Activated CD8-positive, alpha-beta memory T cell treated with anti-CD3 and anti-CD28 coated beads, Interleukin-2, amount 50 U/mL, for 24 hours (primary cell): ENCODE measurements around the gene XIST.
A peak's percentile ranks its signal among the peaks of the same experiment; 100 is the strongest.
"Not testable (repeated sequence)": the region's sequence is repeated elsewhere in the genome, so short reads cannot be mapped to it uniquely, and the experiment has no call there.

Experiments used
- DNase-seq: peaks from one replicate; pipeline ENCODE4 v3.0.0-alpha.2; 2020; ENCODE audit errors: extremely low read depth

The XIST gene

DNA sequence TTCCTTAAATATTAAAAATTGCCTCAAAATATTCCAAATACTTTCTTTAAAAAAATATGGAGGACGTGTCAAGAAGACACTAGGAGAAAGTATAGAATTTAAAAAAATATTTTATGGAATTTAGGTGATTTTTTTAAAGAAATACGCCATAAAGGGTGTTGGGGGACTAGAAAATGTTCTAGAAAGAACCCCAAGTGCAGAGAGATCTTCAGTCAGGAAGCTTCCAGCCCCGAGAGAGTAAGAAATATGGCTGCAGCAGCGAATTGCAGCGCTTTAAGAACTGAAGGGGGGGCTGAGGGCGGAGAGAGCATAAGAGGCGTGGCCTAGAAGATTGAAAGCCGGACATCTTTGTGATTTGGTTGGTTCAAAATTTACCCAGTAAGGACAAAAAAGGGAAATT lies at the start of gene XIST:
Gene XIST, minus strand, starts transcription at position 248 of the 400 bp plus-strand sequence.
- no peak for DNase-seq

DNA sequence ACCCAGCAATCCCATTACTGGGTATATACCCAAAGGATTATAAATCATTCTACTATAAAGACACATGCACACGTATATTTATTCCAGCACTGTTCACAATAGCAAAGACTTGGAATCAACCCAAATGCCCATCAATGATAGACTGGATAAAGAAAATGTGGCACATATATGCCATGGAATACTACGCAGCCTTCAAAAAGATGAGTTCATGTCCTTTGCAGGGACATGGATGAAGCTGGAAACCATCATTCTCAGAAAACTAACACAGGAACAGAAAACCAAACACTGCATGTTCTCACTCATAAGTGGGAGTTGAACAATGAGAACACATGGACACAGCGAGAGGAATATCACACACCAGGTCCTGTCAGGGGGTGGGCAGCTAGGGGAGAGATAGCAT lies 45.8 kb upstream of the XIST start:
- not testable (repeated sequence) for DNase-seq

DNA sequence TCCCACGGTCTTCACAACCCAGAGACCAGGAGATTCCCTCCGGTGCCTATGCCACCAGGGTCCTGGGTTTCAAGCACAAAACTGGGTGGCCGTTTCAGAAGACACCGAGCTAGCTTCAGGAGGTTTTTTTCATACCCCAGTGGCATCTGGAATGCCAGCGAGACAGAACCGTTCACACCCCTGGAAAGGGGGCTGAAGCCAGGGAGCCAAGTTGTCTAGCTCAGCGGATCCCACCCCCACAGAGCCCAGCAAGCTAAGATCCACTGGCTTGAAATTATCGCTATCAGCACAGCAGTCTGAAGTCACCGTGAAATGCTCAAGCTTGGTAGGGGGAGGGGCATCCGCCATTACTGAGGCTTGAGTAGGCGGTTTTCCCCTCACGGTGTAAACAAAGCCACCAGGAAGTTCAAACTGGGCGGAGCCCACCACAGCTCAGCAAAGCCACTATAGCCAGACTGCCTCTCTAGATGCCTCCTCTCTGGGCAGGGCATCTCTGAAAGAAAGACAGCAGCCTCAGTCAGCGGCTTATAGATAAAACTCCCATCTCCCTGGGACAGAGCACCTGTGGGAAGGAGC lies 40.1 kb upstream of the XIST start:
- not testable (repeated sequence) for DNase-seq

DNA sequence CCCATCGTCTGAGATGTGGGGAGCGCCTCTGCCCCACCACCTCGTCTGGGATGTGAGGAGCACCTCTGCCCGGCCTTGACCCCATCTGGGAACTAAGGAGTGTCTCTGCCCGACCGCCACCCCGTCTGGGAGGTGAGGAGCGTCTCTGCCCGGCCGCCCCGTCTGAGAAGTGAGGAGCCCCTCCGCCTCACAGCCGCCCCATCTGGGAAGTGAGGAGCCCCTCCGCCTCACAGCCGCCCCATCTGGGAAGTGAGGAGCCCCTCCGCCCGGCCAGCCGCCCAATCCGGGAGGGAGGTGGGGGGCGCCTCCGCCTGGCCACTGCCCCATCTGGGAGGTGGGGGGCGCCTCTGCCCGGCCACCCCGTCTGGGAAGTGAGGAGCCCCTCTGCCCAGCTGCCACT lies 29.7 kb upstream of the XIST start:
- not testable (repeated sequence) for DNase-seq

DNA sequence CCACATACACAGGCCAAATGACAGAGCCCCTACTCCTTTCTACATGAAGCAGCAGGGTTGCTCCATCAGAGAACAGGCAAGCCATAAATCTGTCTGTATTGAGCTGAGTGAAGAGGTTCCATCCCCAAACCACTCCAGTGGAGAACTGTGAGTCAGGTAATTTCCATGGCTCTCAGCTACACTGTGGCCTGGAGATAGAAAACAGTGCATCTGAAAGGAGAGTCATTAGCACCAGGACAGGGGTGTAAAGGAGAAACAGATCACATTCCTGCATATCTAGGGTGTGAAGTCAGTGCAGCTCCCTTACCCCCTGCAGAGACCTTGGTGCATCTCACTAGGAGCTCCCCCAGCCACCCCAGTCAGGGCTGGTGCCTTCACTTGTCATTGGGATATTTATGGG lies 25.2 kb upstream of the XIST start:
- DNase-seq = no peak

DNA sequence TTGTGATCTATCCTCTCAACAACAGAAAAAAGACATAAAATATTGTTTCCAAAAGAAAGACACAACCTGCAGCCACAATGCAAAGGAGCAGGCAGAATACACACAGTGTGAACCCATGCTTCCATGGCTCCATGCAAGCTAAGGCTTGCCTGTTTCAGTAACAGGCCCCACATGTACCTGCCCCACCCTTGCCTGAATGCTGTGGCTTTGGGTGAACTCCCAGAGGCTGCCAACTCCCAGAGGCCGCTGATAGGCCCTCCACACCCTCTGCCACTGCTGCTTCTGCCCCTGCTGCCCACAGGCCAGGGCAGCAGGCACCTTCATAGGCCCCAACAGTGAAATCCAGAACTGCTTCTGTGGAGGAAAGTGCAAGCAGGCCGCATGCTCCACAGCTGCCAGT lies 24.4 kb upstream of the XIST start:
- no peak for DNase-seq

DNA sequence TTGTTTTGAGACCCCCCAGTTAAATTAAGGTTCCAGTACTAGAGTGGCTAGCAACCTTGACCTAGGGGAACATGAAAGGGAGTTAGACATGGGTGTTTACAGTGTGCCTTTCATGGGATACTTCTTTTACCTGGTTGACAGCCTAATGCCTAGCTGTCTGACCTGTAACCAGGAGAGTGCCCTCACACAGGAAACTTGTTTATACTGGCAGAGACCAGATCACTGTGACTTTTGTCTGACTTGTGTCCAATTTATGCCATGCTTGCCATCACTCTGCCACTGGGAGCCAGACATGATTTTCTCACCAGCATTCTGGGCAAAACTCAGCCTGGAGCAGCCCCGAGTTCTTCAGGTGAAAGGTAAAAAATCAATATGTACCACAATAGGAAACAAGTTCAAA lies 16.4 kb upstream of the XIST start:
- no peak for DNase-seq

DNA sequence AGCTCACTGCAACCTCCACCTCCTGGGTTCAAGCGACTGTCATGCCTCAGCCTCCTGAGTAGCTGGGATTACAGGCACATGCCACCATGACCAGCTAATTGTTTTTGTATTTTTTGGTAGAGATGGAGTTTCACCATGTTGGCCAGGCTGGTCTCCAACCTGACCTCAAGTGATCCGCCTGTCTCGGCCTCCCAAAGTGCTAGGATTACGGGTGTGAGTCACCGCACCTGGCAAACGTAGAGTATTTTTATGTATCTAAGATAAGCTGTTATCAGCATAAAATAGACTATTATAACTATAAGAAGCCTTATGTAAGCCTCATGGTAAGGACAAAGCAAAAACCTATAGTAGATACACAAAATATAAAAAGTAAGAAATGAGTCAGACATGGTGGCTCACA lies 14.6 kb upstream of the XIST start:
- DNase-seq = no peak

DNA sequence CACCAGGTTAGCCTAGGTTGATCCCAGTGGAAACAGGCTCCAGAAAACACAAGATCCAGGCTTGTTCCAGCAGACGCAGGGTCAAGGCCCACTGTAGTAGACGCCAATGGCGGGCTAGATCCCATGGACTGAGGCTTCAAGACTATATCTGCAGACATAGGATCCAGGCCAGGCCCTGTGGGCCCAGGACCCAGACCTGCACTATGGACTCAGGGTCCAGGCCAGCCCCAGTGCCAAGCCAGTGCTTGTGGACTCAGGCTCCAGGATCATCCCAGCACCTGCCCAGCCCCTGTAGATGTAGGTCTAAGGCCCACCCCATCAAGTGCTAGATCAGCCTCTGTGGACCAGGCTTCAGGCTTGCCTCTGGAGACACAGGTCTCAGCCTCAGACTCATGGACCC lies 11.3 kb upstream of the XIST start:
- no peak for DNase-seq

DNA sequence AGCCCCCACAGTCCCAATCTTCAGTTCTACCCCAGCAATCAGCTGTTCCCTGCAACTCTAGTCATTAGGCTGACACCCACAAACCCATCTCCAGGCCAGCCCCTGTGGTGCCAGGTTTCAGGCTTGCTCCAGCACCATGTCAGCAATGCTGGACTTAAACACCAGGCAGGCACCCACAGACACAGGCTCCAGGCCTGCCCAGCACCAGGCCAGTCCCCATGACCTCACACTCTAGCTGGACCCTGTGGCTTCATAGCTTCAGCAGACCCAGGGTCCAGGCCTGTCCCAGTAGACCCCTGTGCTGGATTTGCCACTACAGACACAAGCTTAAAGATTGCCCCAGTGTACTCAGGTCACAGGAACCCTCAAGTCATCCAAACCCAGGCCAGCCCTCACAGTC lies 10.8 kb upstream of the XIST start:
- no peak for DNase-seq

DNA sequence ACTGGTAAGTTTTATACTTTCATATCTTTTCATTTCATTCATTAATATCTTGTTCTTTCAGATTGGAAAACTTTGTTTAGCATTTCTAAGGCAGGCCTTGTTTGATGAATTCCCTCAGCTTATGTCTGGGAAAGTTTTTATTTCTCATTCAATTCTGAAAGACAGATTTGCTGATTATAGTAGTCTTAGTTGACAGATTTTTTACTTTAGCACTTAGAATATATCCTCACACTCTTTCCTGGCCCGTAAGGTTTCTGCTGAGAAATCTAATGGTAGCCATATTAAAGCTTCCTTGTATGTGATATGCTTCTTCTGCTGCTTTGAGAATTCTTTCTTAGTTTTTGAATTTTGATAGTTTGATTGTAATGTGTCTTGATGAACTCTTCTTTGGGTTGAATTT lies 7.1 kb upstream of the XIST start:
- no peak for DNase-seq

DNA sequence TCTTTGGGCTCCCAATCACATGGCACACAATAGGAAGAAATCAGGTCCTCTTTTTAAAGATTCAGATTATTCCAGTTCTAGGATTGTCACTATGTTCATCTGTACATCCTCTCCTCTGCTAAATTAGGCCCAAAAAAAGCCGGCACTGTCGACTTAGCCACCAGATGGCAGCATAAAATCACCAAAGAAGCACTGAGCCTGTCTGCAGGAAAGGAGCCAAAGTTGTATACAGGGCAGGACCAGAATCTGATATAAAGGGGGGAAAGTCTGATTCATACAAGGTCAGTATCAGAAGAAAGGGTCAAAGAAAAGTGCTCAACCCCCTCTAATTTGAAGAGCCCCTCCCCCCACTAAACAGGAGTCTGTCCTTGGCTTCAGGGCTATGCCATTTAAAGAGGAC lies 3.0 kb upstream of the XIST start:
- DNase-seq = peak; percentile 14

DNA sequence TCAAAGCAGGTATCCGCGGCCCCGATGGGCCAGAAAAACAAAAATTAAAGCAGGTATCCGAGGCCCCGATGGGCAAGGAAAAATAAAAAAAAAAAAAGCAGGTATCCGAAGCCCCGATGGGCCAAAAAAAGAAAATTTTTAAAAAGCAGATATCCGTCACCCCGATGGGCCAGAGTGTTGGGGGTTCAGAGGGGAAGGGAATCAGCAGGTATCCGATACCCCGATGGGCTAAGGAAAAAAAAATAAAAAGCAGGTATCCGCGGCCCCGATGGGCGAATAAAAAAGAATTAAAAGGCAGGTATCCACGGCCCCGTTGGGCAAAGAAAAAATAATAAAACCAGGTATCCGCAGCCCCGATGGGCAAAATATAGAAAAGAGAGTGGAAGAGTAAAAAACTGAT lies 492 bp downstream of the XIST start:
- DNase-seq = no peak

DNA sequence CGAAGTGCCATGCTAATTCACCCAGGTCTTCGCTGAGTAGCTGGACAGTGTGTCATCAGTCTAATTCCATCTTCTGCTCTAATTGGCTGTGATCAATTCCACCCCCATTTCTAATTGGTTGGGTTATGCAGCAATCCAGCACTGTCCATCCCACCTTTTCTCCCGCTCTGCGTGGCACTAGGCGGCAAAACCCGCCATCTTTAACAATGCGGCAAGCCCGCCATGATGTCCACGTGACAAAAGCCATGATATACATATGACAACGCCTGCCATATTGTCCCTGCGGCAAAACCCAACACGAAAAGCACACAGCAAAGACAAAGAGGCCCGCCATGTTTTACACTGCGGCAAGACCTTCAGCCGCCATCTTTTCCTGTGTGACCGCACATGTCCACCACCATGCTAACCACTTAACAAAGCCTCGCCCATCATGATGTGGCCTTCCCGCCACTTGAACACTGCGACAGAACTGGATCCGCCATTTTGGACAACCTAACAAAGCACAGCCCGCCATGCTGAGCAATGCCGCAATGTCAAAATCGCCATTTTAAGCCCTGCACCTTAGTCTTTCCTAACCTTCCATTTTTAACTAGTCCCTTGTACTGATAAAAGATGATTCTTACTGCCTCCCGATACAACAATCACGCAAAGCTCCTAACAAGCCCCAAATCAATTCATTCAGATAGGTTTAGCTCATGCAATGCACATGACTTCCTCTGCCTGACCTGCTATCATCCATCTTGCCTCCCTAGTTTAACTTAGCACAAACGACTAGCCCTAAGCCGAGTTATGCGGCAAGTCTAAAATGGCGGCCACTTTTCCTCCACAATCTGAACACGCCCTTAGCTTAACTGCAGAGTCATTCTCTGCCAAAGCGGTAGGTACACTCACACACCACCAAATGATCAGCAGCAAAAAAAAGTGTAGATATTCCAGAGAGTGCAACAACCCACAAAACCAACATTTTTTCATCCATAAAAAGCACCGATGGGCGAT lies 1.2 kb downstream of the XIST start:
- no peak for DNase-seq

DNA sequence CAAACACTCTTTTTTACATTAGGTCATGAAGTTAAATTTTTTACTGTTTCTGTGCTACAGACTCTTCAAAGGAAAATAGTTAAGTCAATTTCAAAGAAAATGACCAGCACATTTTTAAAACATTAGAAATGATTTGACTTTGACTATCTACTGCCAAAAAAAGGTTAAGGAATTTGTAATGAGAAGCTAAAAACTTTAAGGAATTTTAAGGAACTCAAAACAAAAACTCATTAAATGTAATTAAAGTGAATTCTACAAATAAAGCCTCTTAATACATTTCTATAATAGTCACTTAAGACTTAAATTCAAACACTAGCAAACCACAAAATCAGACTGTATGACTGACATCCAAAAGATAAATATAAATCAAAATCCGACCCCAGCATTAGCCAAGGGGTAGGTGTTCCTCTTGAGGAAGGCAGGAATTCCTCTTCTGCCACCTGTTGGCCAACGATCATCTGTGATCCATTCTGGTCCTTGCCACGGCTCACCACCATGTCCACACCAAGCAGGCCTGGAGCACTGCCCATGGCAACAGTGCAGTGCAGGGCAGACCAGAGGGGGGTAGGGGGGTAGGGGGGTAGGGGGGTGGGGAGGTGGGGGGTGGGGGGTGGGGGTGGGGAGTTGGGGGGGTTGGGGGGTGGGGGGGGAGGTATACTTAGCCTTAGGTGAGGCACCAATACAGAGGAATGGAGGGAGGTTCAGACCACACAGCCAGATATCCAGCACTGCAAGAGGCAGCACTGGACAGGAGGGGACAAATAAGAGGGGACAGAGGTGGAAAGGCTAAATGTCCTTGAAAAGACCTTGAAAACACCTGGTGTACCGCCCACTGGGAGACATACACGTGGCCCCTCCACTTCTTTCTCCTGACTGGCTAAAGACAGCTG lies 2.1 kb downstream of the XIST start:
- DNase-seq = no peak

DNA sequence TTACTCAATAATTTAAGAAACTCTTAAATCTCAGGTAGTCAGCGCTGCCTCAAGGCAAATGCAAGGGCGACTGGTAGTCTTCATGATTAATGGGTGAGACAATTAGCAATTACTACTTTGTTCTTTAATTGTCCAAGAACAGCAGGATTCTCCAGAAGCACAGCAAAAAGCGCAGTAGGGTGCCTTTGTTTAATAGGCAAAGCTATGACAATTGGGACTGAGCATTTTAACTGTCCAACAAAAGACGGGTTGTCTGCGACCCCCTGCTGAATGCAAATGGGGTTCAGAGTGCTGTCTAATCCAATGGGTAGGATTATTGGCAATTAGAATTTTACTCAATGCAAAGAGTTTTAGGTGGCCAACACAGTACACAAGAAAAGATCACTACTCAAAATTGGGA lies 3.4 kb downstream of the XIST start:
- DNase-seq = no peak

DNA sequence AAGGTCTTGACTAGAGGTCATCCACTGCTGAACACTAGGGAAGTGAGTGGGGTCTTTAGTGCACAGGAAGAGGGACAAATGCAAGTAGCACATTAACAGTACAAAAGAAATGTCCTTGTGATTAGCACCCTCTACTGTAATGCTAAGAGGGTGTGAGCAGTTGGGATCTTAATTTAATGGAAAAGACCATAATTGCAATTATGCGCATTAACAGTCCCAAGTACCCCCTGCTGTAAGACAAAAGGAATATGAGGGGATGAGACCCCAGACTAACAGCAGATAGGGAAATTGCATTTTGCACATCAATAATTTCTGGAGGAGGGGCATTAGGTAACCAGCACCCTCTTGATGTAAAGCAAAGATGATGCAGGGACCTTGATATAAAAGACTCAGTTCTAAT lies 4.5 kb downstream of the XIST start:
- DNase-seq = no peak

DNA sequence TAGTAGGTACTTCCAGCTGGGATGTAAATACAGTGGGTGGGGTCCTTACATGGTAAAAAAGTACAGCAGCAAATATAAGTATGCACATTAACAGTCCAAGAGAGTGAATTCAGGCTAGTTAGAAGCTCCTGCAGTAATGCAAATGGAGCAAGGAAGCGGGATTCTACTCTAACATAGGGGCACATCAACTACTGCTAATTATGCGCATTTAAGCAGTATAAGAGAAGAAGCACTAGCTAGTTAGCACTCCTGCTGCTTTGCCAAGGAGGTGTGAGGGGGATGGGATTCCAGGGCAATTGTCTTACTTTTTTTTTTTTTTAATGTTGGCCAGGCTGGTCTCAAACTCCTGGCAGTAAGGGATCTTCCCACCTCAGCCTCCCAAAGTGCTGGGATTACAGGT lies 5.4 kb downstream of the XIST start:
- DNase-seq = no peak

DNA sequence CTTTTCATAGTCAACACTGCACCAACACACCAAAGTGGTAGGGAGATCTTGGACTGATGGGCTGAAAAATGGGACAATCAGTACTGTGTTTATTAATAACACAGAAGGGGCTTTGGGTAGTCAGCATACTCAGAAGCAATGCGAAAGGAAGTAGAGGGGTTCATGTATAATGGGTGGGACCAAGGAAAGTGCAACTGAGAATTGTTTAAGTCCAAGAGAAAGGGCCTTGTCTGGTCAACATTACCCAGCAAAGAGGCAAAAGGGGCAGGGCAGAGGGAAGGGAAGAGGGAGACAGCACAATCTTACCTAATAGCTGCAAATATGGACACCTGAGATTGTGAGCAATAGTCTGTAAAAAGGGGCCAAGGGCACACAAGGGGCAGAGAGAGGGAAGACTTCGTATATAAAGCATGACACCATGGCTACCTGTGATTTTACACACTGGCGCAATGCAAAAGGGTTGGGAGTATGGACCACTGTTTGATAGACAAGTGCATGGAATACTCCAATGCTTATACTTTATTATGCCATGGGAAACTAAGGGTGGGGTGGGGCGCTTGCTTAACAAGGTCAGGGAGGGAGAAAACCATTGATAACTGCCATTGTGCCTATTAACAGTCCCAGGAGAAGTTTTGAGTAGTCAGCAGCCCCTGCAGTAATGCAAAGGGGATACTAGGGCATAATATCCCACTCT lies 9.8 kb downstream of the XIST start:
- DNase-seq = no peak

DNA sequence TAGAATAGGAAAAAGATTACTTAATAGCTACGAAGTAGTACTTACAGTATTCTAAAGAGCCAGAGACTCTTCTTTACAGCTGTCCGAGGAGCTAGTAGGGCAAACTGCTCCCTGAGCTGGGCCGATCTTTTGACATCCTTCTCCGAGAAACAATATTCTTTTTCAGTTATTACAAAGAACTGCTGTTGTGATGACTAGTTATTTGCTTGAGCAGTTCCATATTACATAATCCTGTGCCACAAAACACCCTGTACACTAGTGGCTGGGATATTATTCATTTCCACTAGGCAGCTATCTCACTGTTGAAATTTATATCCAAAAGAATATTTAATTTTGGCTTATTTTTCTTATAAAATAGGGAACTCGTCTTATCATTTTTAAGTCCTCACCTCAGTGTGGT lies 11.2 kb downstream of the XIST start:
- DNase-seq = no peak

DNA sequence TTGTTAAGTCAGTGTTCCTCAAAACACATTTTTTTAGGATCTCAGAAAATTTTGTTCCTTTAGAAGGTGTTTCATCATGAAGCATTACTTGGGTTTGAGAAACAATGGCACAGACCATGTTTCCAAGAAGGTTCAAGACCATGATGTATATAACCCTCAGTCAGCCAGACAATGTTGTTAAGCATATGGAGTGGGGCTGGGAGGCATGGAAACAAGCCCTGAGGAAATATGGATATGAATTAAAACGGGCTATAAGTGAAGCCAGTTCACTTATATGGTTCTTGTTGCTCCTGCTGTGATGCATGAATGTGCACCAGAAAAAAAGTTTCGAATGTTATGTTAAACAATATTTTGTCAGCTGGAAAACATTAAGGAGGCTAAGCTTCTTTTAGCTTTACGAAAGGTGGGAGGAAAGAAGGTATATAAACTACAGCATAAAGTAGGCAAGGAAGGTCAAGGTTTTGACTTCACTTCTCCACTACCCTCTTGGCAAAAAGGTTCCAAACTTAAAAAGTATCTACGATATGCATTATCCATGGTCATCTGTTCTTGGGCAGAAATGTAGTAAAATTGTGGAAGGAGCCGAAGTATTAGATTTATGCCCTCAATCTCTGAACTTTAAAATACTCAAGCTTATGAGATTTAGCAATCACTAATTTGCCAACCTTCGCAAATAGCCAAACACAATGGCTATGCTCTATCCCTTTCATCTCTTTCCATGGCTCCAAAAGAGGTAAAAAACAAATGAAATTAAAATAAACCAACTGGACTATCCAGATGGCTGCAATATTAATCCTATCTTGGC lies 12.2 kb downstream of the XIST start:
- DNase-seq = no peak
